ENCODE results near the gene SLC19A1.

GRCh38 chr21:45514311-45515021 lies 27.8 kb downstream of the SLC19A1 start:
- no peak for TF ChIP-seq RAD21 (IDR thresholded peaks at IDR 0.05; ENCODE audit: low read depth)
- TF ChIP-seq FOXM1 (IDR thresholded peaks at IDR 0.05; ENCODE audit: borderline replicate concordance, low read depth) = no peak

Data from Ishikawa (cell line).